ENCODE data around the gene TBCK. TPM values are rescaled to one million over a fixed set of nuclear protein-coding genes. Genes with fewer than 3 reads are reported as not detected.

The TBCK gene
- total and polyA plus RNA-seq, 9 of the 15 experiments (the other 6 are each of a cell fraction or from before 2014, with no cell fraction given) = 5.3 to 26.6 (median 16.2) TPM

DNA sequence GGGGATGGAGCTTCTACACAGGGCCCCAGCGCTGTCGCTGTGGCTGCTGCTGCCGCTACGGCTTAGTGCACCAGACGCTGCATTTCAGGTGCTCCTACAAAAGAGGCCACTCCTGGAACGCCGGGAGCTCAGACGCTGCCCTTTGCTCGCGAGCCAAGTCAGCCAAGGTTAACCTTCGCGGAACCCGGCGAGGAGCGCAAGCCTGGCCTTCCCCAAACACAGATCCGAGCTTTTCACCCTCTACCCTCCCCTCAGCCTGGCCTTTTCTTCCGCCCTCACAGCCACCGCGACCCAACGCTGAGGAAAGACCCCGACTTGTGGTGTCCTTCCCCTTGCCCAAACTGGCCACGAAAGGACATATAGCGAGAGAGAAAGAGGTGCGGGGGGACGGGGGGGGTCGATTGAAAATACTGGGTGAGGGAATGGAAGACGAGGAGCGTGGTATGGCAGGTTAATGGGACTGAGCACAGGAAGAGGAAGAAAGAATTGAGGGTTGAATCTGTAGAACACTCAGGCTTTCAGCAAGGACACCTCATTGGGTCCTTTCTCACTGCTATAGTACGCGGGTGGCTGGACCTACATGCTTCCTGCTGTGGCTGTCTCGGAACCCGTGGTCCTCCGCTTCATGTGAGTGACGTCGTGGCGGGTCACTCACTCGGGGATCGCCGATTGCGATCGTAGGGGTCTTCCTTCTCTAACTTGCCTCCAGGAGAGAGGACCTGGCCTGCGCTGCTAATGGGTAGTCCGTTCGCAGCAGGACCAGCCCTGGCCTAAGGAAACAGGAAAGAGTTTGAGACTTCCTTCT is at the start of gene TBCK, which contains the start of gene AIMP1 (continued):
- TF ChIP-seq, protein P1, sequence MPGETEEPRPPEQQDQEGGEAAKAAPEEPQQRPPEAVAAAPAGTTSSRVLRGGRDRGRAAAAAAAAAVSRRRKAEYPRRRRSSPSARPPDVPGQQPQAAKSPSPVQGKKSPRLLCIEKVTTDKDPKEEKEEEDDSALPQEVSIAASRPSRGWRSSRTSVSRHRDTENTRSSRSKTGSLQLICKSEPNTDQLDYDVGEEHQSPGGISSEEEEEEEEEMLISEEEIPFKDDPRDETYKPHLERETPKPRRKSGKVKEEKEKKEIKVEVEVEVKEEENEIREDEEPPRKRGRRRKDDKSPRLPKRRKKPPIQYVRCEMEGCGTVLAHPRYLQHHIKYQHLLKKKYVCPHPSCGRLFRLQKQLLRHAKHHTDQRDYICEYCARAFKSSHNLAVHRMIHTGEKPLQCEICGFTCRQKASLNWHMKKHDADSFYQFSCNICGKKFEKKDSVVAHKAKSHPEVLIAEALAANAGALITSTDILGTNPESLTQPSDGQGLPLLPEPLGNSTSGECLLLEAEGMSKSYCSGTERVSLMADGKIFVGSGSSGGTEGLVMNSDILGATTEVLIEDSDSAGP (CRISPR knock-in tag; IDR thresholded peaks at IDR 0.05) = no peak
- TF ChIP-seq SMAD4 (CRISPR knock-in tag; conservative IDR thresholded peaks at IDR 0.05) = no peak
- TF ChIP-seq MEIS2 (IDR thresholded peaks at IDR 0.05; ENCODE audit: partially characterized antibody) = no peak
- TF ChIP-seq, protein P2, sequence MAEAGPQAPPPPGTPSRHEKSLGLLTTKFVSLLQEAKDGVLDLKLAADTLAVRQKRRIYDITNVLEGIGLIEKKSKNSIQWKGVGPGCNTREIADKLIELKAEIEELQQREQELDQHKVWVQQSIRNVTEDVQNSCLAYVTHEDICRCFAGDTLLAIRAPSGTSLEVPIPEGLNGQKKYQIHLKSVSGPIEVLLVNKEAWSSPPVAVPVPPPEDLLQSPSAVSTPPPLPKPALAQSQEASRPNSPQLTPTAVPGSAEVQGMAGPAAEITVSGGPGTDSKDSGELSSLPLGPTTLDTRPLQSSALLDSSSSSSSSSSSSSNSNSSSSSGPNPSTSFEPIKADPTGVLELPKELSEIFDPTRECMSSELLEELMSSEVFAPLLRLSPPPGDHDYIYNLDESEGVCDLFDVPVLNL (CRISPR knock-in tag; IDR thresholded peaks at IDR 0.05; ENCODE audit: low read depth) = no peak
- TF ChIP-seq SIRT6 (IDR thresholded peaks at IDR 0.05; ENCODE audit: low read depth, low read length) = no peak
- TF ChIP-seq, protein P3, sequence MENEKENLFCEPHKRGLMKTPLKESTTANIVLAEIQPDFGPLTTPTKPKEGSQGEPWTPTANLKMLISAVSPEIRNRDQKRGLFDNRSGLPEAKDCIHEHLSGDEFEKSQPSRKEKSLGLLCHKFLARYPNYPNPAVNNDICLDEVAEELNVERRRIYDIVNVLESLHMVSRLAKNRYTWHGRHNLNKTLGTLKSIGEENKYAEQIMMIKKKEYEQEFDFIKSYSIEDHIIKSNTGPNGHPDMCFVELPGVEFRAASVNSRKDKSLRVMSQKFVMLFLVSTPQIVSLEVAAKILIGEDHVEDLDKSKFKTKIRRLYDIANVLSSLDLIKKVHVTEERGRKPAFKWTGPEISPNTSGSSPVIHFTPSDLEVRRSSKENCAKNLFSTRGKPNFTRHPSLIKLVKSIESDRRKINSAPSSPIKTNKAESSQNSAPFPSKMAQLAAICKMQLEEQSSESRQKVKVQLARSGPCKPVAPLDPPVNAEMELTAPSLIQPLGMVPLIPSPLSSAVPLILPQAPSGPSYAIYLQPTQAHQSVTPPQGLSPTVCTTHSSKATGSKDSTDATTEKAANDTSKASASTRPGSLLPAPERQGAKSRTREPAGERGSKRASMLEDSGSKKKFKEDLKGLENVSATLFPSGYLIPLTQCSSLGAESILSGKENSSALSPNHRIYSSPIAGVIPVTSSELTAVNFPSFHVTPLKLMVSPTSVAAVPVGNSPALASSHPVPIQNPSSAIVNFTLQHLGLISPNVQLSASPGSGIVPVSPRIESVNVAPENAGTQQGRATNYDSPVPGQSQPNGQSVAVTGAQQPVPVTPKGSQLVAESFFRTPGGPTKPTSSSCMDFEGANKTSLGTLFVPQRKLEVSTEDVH (IDR thresholded peaks at IDR 0.05; ENCODE audit: low read depth, partially characterized antibody) = peak; percentile 69
- TF ChIP-seq FOSL1 (tag; conservative IDR thresholded peaks at IDR 0.05) = no peak
- no peak for TF ChIP-seq RFX5 (IDR thresholded peaks at IDR 0.05; ENCODE audit: low read depth, low read length)
- TF ChIP-seq, protein P4, sequence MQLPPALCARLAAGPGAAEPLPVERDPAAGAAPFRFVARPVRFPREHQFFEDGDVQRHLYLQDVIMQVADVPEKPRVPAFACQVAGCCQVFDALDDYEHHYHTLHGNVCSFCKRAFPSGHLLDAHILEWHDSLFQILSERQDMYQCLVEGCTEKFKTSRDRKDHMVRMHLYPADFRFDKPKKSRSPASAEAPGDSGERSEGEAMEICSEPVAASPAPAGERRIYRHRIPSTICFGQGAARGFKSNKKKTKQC (CRISPR knock-in tag; IDR thresholded peaks at IDR 0.05) = peak; percentile 40; the same call in 1 of the 2 replicates
- TF ChIP-seq, protein P5, sequence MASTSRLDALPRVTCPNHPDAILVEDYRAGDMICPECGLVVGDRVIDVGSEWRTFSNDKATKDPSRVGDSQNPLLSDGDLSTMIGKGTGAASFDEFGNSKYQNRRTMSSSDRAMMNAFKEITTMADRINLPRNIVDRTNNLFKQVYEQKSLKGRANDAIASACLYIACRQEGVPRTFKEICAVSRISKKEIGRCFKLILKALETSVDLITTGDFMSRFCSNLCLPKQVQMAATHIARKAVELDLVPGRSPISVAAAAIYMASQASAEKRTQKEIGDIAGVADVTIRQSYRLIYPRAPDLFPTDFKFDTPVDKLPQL (IDR thresholded peaks at IDR 0.05; ENCODE audit: extremely low read depth, insufficient read length) = no peak
- TF ChIP-seq ZNF77 (CRISPR knock-in tag; IDR thresholded peaks at IDR 0.05) = no peak
- TF ChIP-seq HDAC8 (tag; IDR thresholded peaks at IDR 0.05) = no peak
- TF ChIP-seq MCM7 (IDR thresholded peaks at IDR 0.05) = no peak

Measured in K562 (cell line).